ENCODE measurements around the gene COX10. TPM values are rescaled to one million over a fixed set of nuclear protein-coding genes. Genes with fewer than 3 reads are reported as not detected.

COX10 gene
- total RNA-seq, 1 experiment from 2014 or later = 13.4 TPM

DNA sequence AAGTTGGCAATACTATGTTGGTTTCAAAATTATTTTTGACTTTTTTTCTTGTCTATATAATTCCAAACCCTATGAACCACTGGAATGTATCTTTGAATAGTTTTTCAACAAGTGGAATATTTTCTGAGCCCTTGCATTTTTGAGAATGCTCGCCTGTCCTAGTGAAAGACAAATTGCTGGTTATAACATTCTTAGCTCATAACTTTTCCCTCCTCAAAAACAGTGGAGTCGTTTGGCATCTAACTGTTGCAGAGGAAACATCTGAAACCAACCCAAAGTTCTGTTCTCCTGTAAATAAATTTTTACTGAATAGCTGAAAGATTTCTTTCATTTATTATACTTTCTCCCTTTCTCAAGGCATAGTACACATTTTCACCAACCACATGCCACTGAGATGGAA lies 11.3 kb upstream of the COX10 start:
- CTCF ChIA-PET = no interaction called here
- Histone ChIP-seq H3K4me3 (ENCODE audit: low read depth in 2 of 2, low read length in 2 of 2) (no peak overlapping the region), H3K9me3 (ENCODE audit: control insufficient read depth, insufficient read depth, low read depth, low read length) (no peaks in the 10 kb centered on the region), H3K4me1 (ENCODE audit: control insufficient read depth, insufficient read depth, low read length) (peaks cover 6% of the 10 kb centered on the region; the same call in 1 of the 2 replicates), H3K27ac (ENCODE audit: low read length) (no peak overlapping the region), H3K27me3 (ENCODE audit: control insufficient read depth, insufficient read depth, low read length) (no peaks in the 10 kb centered on the region), H3K36me3 (ENCODE audit: control insufficient read depth, insufficient read depth, low read length) (no peaks in the 10 kb centered on the region)
- DNase-seq (ENCODE audit: low read depth, low spot score) (no peak), ATAC-seq (no peak)
- in situ Hi-C loops (cut with HindIII; ENCODE audit: low pct_unique_long_range_greater_than_20kb, low sequenced_read_pairs) (no loop called here), intact Hi-C loops (cut with micrococcal nuclease; ENCODE audit: unreplicated experiment) (no loop called here)
- POLR2A ChIA-PET = no interaction called here
- TF ChIP-seq POLR2AphosphoS5 (IDR thresholded peaks at IDR 0.05; ENCODE audit: low read depth, low read length) (no peak), SIN3A (IDR thresholded peaks at IDR 0.05; ENCODE audit: borderline replicate concordance, insufficient read depth, low read depth, low read length) (no peak), TCF7L2 (IDR thresholded peaks at IDR 0.05; ENCODE audit: low read depth, low read length) (no peak), REST (IDR thresholded peaks at IDR 0.05; ENCODE audit: insufficient read depth in 1 of 2, low read depth in 2 of 2, low read length in 1 of 2) (no peak)
- TF ChIP-seq, protein P1, sequence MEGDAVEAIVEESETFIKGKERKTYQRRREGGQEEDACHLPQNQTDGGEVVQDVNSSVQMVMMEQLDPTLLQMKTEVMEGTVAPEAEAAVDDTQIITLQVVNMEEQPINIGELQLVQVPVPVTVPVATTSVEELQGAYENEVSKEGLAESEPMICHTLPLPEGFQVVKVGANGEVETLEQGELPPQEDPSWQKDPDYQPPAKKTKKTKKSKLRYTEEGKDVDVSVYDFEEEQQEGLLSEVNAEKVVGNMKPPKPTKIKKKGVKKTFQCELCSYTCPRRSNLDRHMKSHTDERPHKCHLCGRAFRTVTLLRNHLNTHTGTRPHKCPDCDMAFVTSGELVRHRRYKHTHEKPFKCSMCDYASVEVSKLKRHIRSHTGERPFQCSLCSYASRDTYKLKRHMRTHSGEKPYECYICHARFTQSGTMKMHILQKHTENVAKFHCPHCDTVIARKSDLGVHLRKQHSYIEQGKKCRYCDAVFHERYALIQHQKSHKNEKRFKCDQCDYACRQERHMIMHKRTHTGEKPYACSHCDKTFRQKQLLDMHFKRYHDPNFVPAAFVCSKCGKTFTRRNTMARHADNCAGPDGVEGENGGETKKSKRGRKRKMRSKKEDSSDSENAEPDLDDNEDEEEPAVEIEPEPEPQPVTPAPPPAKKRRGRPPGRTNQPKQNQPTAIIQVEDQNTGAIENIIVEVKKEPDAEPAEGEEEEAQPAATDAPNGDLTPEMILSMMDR (IDR thresholded peaks at IDR 0.05) = no peak
- BruUV-seq (replicated peaks) = no TSS peak

GRCh38 chr17:14060706-14061105 lies 8.6 kb upstream of the COX10 start:
- in situ Hi-C loops (cut with HindIII; ENCODE audit: low pct_unique_long_range_greater_than_20kb, low sequenced_read_pairs) = no loop called here
- TF ChIP-seq SIN3A (IDR thresholded peaks at IDR 0.05; ENCODE audit: borderline replicate concordance, insufficient read depth, low read depth, low read length) (no peak), TCF7L2 (IDR thresholded peaks at IDR 0.05; ENCODE audit: low read depth, low read length) (no peak), POLR2AphosphoS5 (IDR thresholded peaks at IDR 0.05; ENCODE audit: low read depth, low read length) (no peak), REST (IDR thresholded peaks at IDR 0.05; ENCODE audit: insufficient read depth in 1 of 2, low read depth in 2 of 2, low read length in 1 of 2) (no peak)
- TF ChIP-seq, protein P1 (IDR thresholded peaks at IDR 0.05) = no peak
- BruUV-seq (replicated peaks) = no TSS peak
- no peak for DNase-seq (ENCODE audit: low read depth, low spot score)
- no peaks in the 10 kb centered on the region for H3K9me3 ChIP-seq (ENCODE audit: control insufficient read depth, insufficient read depth, low read depth, low read length)
- ChIA-PET CTCF (no interaction called here), POLR2A (no interaction called here)
- H3K36me3 ChIP-seq (ENCODE audit: control insufficient read depth, insufficient read depth, low read length) = no peaks in the 10 kb centered on the region
- H3K27ac ChIP-seq (ENCODE audit: low read length) = no peak overlapping the region
- intact Hi-C loops (cut with micrococcal nuclease; ENCODE audit: unreplicated experiment) = loop anchor here (10.0 kb wide), 1 partner anchor 716 kb away; no protein-coding TSS in a partner anchor
- H3K4me3 ChIP-seq (ENCODE audit: low read depth in 2 of 2, low read length in 2 of 2) = no peak overlapping the region
- no peak for ATAC-seq
- H3K27me3 ChIP-seq (ENCODE audit: control insufficient read depth, insufficient read depth, low read length) = no peaks in the 10 kb centered on the region
- peaks cover 6% of the 10 kb centered on the region; the same call in 1 of the 2 replicates for H3K4me1 ChIP-seq (ENCODE audit: control insufficient read depth, insufficient read depth, low read length)
